HG03103 (cell line): ENCODE results near the gene YIPF7.
A peak's percentile ranks its signal among the peaks of the same experiment; 100 is the strongest.

Source experiments
- ATAC-seq: cut with Tn5 transposase; IDR thresholded peaks from one replicate; pipeline ENCODE4 v1.9.1; 2021; ENCODE audit warnings: low read depth; ENCODE audit not compliant: unreplicated experiment

The YIPF7 gene

DNA sequence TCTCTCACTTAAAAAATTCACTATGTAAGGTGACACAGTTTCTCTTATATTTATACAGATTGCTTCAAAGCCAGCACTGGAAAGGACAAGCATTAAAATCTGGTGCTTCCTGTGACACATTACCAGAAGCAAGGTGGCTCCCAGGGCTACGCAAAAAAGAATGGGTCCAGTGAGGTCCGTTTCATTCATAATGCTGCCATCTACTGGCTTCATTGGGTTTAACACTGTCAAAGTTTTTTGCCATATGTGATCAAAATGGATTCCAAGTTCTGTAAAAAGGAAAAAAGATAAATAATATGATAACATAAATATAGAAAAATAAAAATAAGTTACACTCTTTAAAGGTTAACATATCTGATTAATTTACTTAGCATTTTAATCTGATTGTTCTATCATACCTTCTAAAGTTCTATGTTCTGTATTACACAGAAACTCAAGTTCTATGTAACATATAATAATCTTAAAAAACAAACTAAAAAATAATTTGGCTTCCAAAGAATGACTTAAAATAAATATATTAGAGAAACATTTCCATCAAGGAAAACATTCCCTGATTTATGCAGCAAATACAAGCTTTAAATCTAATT, 22.1 kb downstream of the YIPF7 start:
- peak; percentile 97 for ATAC-seq

DNA sequence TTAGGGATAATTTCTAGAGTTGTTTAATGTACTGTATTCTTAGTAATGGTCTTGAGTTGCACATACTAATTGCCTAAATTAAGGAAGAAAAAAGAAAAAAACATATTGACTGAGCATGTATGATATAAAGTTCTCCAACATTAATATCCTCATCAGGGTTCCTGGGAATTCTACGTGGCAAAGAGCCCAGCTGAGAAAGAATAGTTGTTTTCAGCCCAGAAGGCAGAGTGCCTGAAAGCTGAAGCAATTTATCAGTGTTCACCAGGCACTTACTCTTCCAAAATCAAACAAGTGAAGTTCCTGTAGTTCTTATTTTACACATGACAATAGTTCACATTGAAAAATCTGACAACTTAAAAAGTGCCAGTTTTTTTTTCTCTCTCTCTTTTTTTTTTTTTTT, 27.7 kb downstream of the YIPF7 start:
- ATAC-seq: no peak

GRCh38 chr4:44616621-44617020, 34.8 kb downstream of the YIPF7 start:
- ATAC-seq: no peak

DNA sequence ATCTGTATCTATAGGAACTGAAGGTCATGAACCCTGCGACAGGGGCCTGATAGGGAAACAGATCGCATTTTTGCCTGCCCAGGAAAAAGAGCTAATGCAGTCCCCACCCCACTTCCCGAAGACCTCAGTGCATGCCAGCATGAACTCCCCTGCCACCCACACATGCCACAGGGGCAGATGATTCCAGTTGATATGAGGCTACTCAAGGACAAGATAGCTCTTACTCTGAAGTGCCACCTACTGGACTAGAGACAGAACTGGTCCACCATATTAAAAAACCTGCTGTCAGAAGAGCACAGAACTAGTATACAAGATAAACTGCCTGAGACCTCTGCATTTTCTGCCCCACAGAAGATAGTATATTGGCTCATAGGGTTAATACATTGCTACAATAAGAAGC, 68.0 kb downstream of the YIPF7 start:
- ATAC-seq: no peak

GRCh38 chr4:44580231-44580630, 71.2 kb downstream of the YIPF7 start:
- ATAC-seq: no peak

GRCh38 chr4:44578954-44579353, 72.5 kb downstream of the YIPF7 start:
- ATAC-seq: no peak
